ENCODE results near the gene C14orf93. TPM values are rescaled to one million over a fixed set of nuclear protein-coding genes. Genes with fewer than 3 reads are reported as not detected.

C14orf93 gene
- total and polyA plus RNA-seq, 9 of the 15 experiments (the other 6 are each of a cell fraction or from before 2014, with no cell fraction given) = 2.2 to 22.4 (median 16.1) TPM

DNA sequence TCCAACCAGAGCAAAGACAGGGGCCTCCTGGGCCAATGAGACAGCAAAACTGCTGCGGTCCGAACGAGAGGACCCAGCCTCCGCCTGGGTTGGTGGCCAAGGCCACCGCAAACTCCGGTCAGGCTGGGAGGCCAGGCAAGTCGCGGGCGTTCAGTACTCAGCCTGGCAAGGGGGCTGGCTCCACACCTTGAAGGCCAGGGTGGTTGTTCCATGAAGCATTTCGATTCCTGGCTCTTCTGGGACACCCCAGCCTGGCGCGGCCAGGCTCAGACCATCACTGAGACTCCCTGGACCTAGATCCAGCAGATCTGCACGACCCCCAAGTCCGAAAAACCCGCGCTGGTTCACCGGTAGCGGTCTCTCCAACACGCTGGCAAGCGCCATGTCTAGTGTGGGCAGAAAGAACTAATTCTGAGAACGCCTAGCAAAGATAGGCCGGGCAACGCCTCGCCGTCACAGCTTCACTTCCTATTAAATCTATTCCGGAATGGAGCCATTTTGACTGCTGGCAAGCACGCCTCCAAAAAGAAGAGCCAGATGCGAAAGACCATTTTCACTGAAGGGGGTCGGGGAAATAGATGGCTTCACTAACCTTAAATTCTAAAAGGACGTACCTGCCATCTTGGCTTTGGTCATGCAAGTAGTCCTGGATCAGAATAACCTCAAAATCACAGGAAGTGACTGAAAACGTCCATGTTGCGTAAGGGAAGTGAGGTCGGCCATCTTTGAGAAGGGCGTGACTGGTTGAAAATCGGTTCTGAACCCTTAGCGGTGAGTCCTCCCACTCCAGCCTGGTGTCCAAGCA lies 24.8 kb upstream of the C14orf93 start, which contains the start of gene PSMB5 (continued):
- TF ChIP-seq, protein P1, sequence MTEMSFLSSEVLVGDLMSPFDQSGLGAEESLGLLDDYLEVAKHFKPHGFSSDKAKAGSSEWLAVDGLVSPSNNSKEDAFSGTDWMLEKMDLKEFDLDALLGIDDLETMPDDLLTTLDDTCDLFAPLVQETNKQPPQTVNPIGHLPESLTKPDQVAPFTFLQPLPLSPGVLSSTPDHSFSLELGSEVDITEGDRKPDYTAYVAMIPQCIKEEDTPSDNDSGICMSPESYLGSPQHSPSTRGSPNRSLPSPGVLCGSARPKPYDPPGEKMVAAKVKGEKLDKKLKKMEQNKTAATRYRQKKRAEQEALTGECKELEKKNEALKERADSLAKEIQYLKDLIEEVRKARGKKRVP (CRISPR knock-in tag; IDR thresholded peaks at IDR 0.05) = no peak; the same call in 1 of the 2 replicates
- TF ChIP-seq FOXP1 (CRISPR knock-in tag; IDR thresholded peaks at IDR 0.05) (no peak), GABPB2 (CRISPR knock-in tag; conservative IDR thresholded peaks at IDR 0.05) (no peak), KLF16 (IDR thresholded peaks at IDR 0.05) (0 out of 2 replicates have a peak, but pooled peaks have one; percentile 34), LEF1 (IDR thresholded peaks at IDR 0.05) (no peak), ZNF76 (CRISPR knock-in tag; IDR thresholded peaks at IDR 0.05; ENCODE audit: borderline replicate concordance) (no peak), FOXJ3 (CRISPR knock-in tag; IDR thresholded peaks at IDR 0.05) (no peak), MCM5 (IDR thresholded peaks at IDR 0.05; ENCODE audit: low read depth) (no peak), ZNF551 (CRISPR knock-in tag; IDR thresholded peaks at IDR 0.05) (no peak), MAFF (IDR thresholded peaks at IDR 0.05; ENCODE audit: low read length) (peak; percentile 79), GABPB1 (CRISPR knock-in tag; IDR thresholded peaks at IDR 0.05) (no peak; the same call in 1 of the 2 replicates), ZEB2 (IDR thresholded peaks at IDR 0.05) (no peak), CHD1 (IDR thresholded peaks at IDR 0.05; ENCODE audit: low read length) (peak; percentile 74)
- TF ChIP-seq, protein P2, sequence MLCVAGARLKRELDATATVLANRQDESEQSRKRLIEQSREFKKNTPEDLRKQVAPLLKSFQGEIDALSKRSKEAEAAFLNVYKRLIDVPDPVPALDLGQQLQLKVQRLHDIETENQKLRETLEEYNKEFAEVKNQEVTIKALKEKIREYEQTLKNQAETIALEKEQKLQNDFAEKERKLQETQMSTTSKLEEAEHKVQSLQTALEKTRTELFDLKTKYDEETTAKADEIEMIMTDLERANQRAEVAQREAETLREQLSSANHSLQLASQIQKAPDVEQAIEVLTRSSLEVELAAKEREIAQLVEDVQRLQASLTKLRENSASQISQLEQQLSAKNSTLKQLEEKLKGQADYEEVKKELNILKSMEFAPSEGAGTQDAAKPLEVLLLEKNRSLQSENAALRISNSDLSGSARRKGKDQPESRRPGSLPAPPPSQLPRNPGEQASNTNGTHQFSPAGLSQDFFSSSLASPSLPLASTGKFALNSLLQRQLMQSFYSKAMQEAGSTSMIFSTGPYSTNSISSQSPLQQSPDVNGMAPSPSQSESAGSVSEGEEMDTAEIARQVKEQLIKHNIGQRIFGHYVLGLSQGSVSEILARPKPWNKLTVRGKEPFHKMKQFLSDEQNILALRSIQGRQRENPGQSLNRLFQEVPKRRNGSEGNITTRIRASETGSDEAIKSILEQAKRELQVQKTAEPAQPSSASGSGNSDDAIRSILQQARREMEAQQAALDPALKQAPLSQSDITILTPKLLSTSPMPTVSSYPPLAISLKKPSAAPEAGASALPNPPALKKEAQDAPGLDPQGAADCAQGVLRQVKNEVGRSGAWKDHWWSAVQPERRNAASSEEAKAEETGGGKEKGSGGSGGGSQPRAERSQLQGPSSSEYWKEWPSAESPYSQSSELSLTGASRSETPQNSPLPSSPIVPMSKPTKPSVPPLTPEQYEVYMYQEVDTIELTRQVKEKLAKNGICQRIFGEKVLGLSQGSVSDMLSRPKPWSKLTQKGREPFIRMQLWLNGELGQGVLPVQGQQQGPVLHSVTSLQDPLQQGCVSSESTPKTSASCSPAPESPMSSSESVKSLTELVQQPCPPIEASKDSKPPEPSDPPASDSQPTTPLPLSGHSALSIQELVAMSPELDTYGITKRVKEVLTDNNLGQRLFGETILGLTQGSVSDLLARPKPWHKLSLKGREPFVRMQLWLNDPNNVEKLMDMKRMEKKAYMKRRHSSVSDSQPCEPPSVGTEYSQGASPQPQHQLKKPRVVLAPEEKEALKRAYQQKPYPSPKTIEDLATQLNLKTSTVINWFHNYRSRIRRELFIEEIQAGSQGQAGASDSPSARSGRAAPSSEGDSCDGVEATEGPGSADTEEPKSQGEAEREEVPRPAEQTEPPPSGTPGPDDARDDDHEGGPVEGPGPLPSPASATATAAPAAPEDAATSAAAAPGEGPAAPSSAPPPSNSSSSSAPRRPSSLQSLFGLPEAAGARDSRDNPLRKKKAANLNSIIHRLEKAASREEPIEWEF (CRISPR knock-in tag; IDR thresholded peaks at IDR 0.05) = no peak
- TF ChIP-seq, protein P3, sequence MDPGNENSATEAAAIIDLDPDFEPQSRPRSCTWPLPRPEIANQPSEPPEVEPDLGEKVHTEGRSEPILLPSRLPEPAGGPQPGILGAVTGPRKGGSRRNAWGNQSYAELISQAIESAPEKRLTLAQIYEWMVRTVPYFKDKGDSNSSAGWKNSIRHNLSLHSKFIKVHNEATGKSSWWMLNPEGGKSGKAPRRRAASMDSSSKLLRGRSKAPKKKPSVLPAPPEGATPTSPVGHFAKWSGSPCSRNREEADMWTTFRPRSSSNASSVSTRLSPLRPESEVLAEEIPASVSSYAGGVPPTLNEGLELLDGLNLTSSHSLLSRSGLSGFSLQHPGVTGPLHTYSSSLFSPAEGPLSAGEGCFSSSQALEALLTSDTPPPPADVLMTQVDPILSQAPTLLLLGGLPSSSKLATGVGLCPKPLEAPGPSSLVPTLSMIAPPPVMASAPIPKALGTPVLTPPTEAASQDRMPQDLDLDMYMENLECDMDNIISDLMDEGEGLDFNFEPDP (CRISPR knock-in tag; IDR thresholded peaks at IDR 0.05) = no peak
- TF ChIP-seq, protein P4, sequence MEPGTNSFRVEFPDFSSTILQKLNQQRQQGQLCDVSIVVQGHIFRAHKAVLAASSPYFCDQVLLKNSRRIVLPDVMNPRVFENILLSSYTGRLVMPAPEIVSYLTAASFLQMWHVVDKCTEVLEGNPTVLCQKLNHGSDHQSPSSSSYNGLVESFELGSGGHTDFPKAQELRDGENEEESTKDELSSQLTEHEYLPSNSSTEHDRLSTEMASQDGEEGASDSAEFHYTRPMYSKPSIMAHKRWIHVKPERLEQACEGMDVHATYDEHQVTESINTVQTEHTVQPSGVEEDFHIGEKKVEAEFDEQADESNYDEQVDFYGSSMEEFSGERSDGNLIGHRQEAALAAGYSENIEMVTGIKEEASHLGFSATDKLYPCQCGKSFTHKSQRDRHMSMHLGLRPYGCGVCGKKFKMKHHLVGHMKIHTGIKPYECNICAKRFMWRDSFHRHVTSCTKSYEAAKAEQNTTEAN (CRISPR knock-in tag; IDR thresholded peaks at IDR 0.05) = no peak
